Mammary epithelial cell (primary cell): ENCODE data around the gene TMEM269.

Source experiments
- CTCF ChIP-seq, 2 donors: IDR thresholded peaks in 1 of 2; conservative IDR thresholded peaks in 1 of 2; 2 replicates each; pipeline ENCODE4 v1.5.1; 2011 to 2012; ENCODE audit warnings: inconsistent platforms in 2 of 2, low read length in 2 of 2, mild to moderate bottlenecking in 2 of 2, control low read depth in 1 of 2, low read depth in 1 of 2; ENCODE audit not compliant: insufficient read depth in 1 of 2; ENCODE audit errors: extremely low read depth in 1 of 2
- EZH2 ChIP-seq: IDR thresholded peaks from 2 replicates; pipeline ENCODE4 v1.6.1; 2012; ENCODE audit warnings: low read length, inconsistent platforms, borderline replicate concordance

- no peak for TF ChIP-seq CTCF (conservative IDR thresholded peaks at IDR 0.05 in 1 of 2, IDR thresholded peaks at IDR 0.05 in 1 of 2; ENCODE audit: extremely low read depth in 1 of 2, insufficient read depth in 1 of 2, low read depth in 1 of 2, low read length in 2 of 2)
- TF ChIP-seq EZH2, result no peak
Measured at GRCh38 chr1:42740851-42741580, 43.8 kb upstream of the TMEM269 start.
